Panc1 (cell line): ENCODE results near the gene AVL9. TPM values are rescaled to one million over a fixed set of nuclear protein-coding genes. Genes with fewer than 3 reads are reported as not detected.

ENCODE experiments used
- ATAC-seq: fragments of 200-7000 bp; cut with Tn5 transposase; 2 replicates; pipeline ENCODE4 v1.9.1; 2020; ENCODE audit warnings: mild to moderate bottlenecking, moderate library complexity
- BruUV-seq: library from RNA; stranded (reverse); fragments of 400-500 nt; replicated peaks from 2 replicates; lab custom pipeline; 2021; lab: Mats Ljungman, UMichigan
- CTCF ChIA-PET: fragments of 300-600 bp; sonication (Branson Sonifier 250); formaldehyde crosslinking; loops from one replicate; lab custom pipeline; 2022; ENCODE audit warnings: antibody characterized with exemption; lab: Charles Lee
- POLR2A ChIA-PET: fragments of 300-600 bp; sonication (Branson Sonifier 250); formaldehyde crosslinking; loops from one replicate; lab custom pipeline; 2022; ENCODE audit warnings: antibody characterized with exemption; lab: Charles Lee
- DNase-seq: peaks from one replicate; pipeline ENCODE4 v3.0.0-alpha.2; 2010; ENCODE audit warnings: low read depth, low spot score
- H3K27ac ChIP-seq: 2 replicates; pipeline ENCODE4 v1.5.1; 2011; ENCODE audit warnings: mild to moderate bottlenecking, low read length, inconsistent platforms
- H3K27me3 ChIP-seq: fragments of 200-500 bp; sonication (Bioruptor generic); 2 replicates; pipeline ENCODE4 v1.6.0; 2014; ENCODE audit warnings: low read length, inconsistent platforms; ENCODE audit not compliant: control insufficient read depth, insufficient read depth
- H3K36me3 ChIP-seq: fragments of 200-500 bp; sonication (Bioruptor generic); 2 replicates; pipeline ENCODE4 v1.5.1; 2014; ENCODE audit warnings: inconsistent platforms, mild to moderate bottlenecking, low read length, moderate library complexity; ENCODE audit not compliant: control insufficient read depth, insufficient read depth
- H3K4me1 ChIP-seq: 2 replicates; pipeline ENCODE4 v1.5.1; 2011; ENCODE audit warnings: inconsistent platforms, mild to moderate bottlenecking, low read length, moderate library complexity; ENCODE audit not compliant: control insufficient read depth, insufficient read depth
- H3K4me3 ChIP-seq, 2 experiments: 2 replicates each; pipeline ENCODE4 v1.5.1; 2011 to 2012; ENCODE audit warnings: low read depth in 2 of 2, low read length in 2 of 2, mild to moderate bottlenecking in 2 of 2, inconsistent platforms in 1 of 2, moderate library complexity in 1 of 2
- H3K9me3 ChIP-seq: fragments of 200-500 bp; sonication (Bioruptor generic); 2 replicates; pipeline ENCODE4 v1.5.1; 2014; ENCODE audit warnings: low read depth, mild to moderate bottlenecking, inconsistent platforms, low read length, moderate library complexity; ENCODE audit not compliant: control insufficient read depth, insufficient read depth
- CTCF ChIP-seq: fragments of 450-650 bp; IDR thresholded peaks from 2 replicates; pipeline ENCODE4 v1.5.1; 2017; ENCODE audit warnings: mild to moderate bottlenecking
- POLR2AphosphoS5 ChIP-seq: IDR thresholded peaks from 2 replicates; pipeline ENCODE4 v1.6.1; 2012; ENCODE audit warnings: mild to moderate bottlenecking, low read depth, low read length, moderate library complexity
- SIN3A ChIP-seq: IDR thresholded peaks from 2 replicates; pipeline ENCODE4 v1.6.1; 2012; ENCODE audit warnings: low read depth, mild to moderate bottlenecking, low read length, moderate library complexity, borderline replicate concordance; ENCODE audit not compliant: insufficient read depth
- TCF7L2 ChIP-seq: IDR thresholded peaks from 2 replicates; pipeline ENCODE4 v1.6.1; 2011; ENCODE audit warnings: mild to moderate bottlenecking, low read depth, low read length, inconsistent platforms
- in situ Hi-C: cut with HindIII; loops from 2 replicates; pipeline ENCODE4 v1.10.0; 2016; ENCODE audit warnings: low sequenced_read_pairs, low pct_unique_long_range_greater_than_20kb
- intact Hi-C: fragments of 100-400 bp; cut with micrococcal nuclease; formaldehyde crosslinking; loops from one replicate; pipeline ENCODE4 v1.10.0; 2022; ENCODE audit not compliant: unreplicated experiment
- total RNA-seq: library from RNA; stranded (reverse); gene quantifications from one replicate; pipeline ENCODE4 v1.2.1, GENCODE V29; 2021; ENCODE audit not compliant: unreplicated experiment
- TF ChIP-seq, protein P1 (sequence below), 2 experiments: IDR thresholded peaks; 2 replicates each; pipeline ENCODE4 v1.6.1; 2011 to 2012; ENCODE audit warnings: low read depth in 2 of 2, control low read depth in 1 of 2, low read length in 1 of 2, mild to moderate bottlenecking in 1 of 2, moderate library complexity in 1 of 2; ENCODE audit not compliant: insufficient read depth in 1 of 2

Gene AVL9
- total RNA-seq, 1 experiment from 2014 or later: 66.6 TPM

GRCh38 chr7:32519763-32520162, 24.5 kb downstream of the AVL9 start:
- ATAC-seq: no peak
- no peaks in the 10 kb centered on the region for H3K27me3 ChIP-seq

GRCh38 chr7:32522746-32523530, 27.6 kb downstream of the AVL9 start:
- DNase-seq (no peak), ATAC-seq (no peak)
- Histone ChIP-seq H3K27ac (no peak overlapping the region), H3K36me3 (no peaks in the 10 kb centered on the region), H3K9me3 (peaks cover 24% of the 10 kb centered on the region), H3K4me1 (no peaks in the 10 kb centered on the region), H3K4me3 (no peak overlapping the region), H3K27me3 (no peaks in the 10 kb centered on the region)
- ChIA-PET CTCF (no interaction called here), POLR2A (no interaction called here)
- intact Hi-C loops: no loop called here
- in situ Hi-C loops: no loop called here
- TF ChIP-seq SIN3A (no peak), POLR2AphosphoS5 (no peak), TCF7L2 (no peak), CTCF (no peak)
- TF ChIP-seq, protein P1, sequence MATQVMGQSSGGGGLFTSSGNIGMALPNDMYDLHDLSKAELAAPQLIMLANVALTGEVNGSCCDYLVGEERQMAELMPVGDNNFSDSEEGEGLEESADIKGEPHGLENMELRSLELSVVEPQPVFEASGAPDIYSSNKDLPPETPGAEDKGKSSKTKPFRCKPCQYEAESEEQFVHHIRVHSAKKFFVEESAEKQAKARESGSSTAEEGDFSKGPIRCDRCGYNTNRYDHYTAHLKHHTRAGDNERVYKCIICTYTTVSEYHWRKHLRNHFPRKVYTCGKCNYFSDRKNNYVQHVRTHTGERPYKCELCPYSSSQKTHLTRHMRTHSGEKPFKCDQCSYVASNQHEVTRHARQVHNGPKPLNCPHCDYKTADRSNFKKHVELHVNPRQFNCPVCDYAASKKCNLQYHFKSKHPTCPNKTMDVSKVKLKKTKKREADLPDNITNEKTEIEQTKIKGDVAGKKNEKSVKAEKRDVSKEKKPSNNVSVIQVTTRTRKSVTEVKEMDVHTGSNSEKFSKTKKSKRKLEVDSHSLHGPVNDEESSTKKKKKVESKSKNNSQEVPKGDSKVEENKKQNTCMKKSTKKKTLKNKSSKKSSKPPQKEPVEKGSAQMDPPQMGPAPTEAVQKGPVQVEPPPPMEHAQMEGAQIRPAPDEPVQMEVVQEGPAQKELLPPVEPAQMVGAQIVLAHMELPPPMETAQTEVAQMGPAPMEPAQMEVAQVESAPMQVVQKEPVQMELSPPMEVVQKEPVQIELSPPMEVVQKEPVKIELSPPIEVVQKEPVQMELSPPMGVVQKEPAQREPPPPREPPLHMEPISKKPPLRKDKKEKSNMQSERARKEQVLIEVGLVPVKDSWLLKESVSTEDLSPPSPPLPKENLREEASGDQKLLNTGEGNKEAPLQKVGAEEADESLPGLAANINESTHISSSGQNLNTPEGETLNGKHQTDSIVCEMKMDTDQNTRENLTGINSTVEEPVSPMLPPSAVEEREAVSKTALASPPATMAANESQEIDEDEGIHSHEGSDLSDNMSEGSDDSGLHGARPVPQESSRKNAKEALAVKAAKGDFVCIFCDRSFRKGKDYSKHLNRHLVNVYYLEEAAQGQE (IDR thresholded peaks at IDR 0.05; ENCODE audit: insufficient read depth in 1 of 2, low read depth in 2 of 2, low read length in 1 of 2): no peak
- BruUV-seq: no TSS peak

More at GRCh38 chr7:32519763-32520162, 24.5 kb downstream of the AVL9 start:
- CTCF ChIA-PET: no interaction called here
- Histone ChIP-seq H3K4me1 (no peaks in the 10 kb centered on the region), H3K9me3 (peaks cover 48% of the 10 kb centered on the region), H3K27ac (no peak overlapping the region), H3K36me3 (no peaks in the 10 kb centered on the region), H3K4me3 (no peak overlapping the region)
- no TSS peak for BruUV-seq
- intact Hi-C loops: no loop called here
- POLR2A ChIA-PET: no interaction called here
- in situ Hi-C loops: no loop called here
- DNase-seq: no peak
- TF ChIP-seq, protein P1 (IDR thresholded peaks at IDR 0.05; ENCODE audit: insufficient read depth in 1 of 2, low read depth in 2 of 2, low read length in 1 of 2): no peak
- TF ChIP-seq CTCF: no peak
- TF ChIP-seq POLR2AphosphoS5: no peak
- no peak for TF ChIP-seq TCF7L2
- no peak for TF ChIP-seq SIN3A
